GM23338 (cell line): Measurements from ENCODE around the gene FAXC. TPM values are rescaled to one million over a fixed set of nuclear protein-coding genes. Genes with fewer than 3 reads are reported as not detected.

Experiments
- ATAC-seq: fragments of 200-7000 bp; cut with Tn5 transposase; 3 replicates; pipeline ENCODE4 v1.9.1; 2020
- DNase-seq: peaks from one replicate; pipeline ENCODE4 v3.0.0-alpha.2; 2015; ENCODE audit warnings: low spot score
- H2AFZ ChIP-seq: fragments of 200-600 bp; sonication (generic); 2 replicates; pipeline ENCODE4 v1.8.0; 2016; ENCODE audit warnings: antibody characterized with exemption, mild to moderate bottlenecking, moderate library complexity
- H3F3A ChIP-seq: fragments of 200-600 bp; sonication (generic); replicated peaks from 2 replicates; pipeline ENCODE4 v1.8.0; 2017; ENCODE audit warnings: antibody characterized with exemption, mixed run types, low read depth
- H3K27ac ChIP-seq: fragments of 200-600 bp; sonication (generic); 2 replicates; pipeline ENCODE4 v1.6.1; 2016; ENCODE audit warnings: low read depth
- H3K27me3 ChIP-seq: fragments of 200-600 bp; sonication (generic); 2 replicates; pipeline ENCODE4 v1.8.0; 2016; ENCODE audit warnings: mild to moderate bottlenecking, mixed run types, moderate library complexity; ENCODE audit not compliant: insufficient read depth
- H3K36me3 ChIP-seq: fragments of 200-600 bp; sonication (generic); 2 replicates; pipeline ENCODE4 v1.8.0; 2016; ENCODE audit warnings: mild to moderate bottlenecking; ENCODE audit not compliant: insufficient read depth
- H3K4me1 ChIP-seq: fragments of 200-600 bp; sonication (generic); 2 replicates; pipeline ENCODE4 v1.8.0; 2016; ENCODE audit warnings: mild to moderate bottlenecking, moderate library complexity; ENCODE audit not compliant: insufficient read depth
- H3K4me2 ChIP-seq: fragments of 200-600 bp; sonication (generic); 2 replicates; pipeline ENCODE4 v1.7.1; 2017; ENCODE audit warnings: mixed run types
- H3K4me3 ChIP-seq: fragments of 200-600 bp; sonication (generic); 2 replicates; pipeline ENCODE4 v1.6.1; 2016; ENCODE audit warnings: mixed run types
- H3K79me2 ChIP-seq: fragments of 200-600 bp; sonication (generic); replicated peaks from 2 replicates; pipeline ENCODE4 v1.8.0; 2017; ENCODE audit warnings: mild to moderate bottlenecking; ENCODE audit not compliant: insufficient read depth
- H3K9me2 ChIP-seq: fragments of 200-600 bp; sonication (generic); 2 replicates; pipeline ENCODE4 v1.8.0; 2017; ENCODE audit not compliant: insufficient read depth
- H4K20me1 ChIP-seq: fragments of 200-600 bp; sonication (generic); replicated peaks from 2 replicates; pipeline ENCODE4 v1.8.0; 2017; ENCODE audit warnings: mild to moderate bottlenecking; ENCODE audit not compliant: insufficient read depth
- H3K27ac Mint-ChIP-seq: 2 replicates; pipeline ENCODE4 v1.8.0; 2020; ENCODE audit warnings: inconsistent platforms, mild to moderate bottlenecking, moderate library complexity, mixed read lengths
- H3K27me3 Mint-ChIP-seq: 3 replicates; pipeline ENCODE4 v1.8.0; 2022; ENCODE audit warnings: low read depth, mild to moderate bottlenecking, moderate library complexity, mixed read lengths, inconsistent platforms; ENCODE audit not compliant: insufficient read depth, poor library complexity
- H3K36me3 Mint-ChIP-seq: 3 replicates; pipeline ENCODE4 v1.8.0; 2021; ENCODE audit warnings: low read depth, mild to moderate bottlenecking, inconsistent platforms, moderate library complexity, mixed read lengths
- H3K4me1 Mint-ChIP-seq: 3 replicates; pipeline ENCODE4 v1.8.0; 2020; ENCODE audit warnings: mild to moderate bottlenecking, inconsistent platforms, mixed read lengths
- H3K4me3 Mint-ChIP-seq: 3 replicates; pipeline ENCODE4 v1.8.0; 2021; ENCODE audit warnings: moderate library complexity, mild to moderate bottlenecking, inconsistent platforms, mixed read lengths
- H3K9me3 Mint-ChIP-seq: 3 replicates; pipeline ENCODE4 v1.8.0; 2020; ENCODE audit warnings: moderate library complexity, mild to moderate bottlenecking, inconsistent platforms, mixed read lengths
- CREB1 ChIP-seq: fragments of 250-450 bp; sonication (Bioruptor Pico); IDR thresholded peaks from 2 replicates; pipeline ENCODE4 v1.5.0; 2020; ENCODE audit warnings: low read depth, mild to moderate bottlenecking, moderate library complexity
- CTCF ChIP-seq, 2 experiments: fragments of 200-600 bp in 1 of 2; sonication (generic) in 1 of 2; conservative IDR thresholded peaks; 2 replicates each; pipeline versions ENCODE4 v1.5.1 to v1.6.1; 2016 to 2017; ENCODE audit warnings: antibody characterized with exemption in 2 of 2, low read depth in 2 of 2, mild to moderate bottlenecking in 2 of 2, moderate library complexity in 1 of 2
- ETS1 ChIP-seq: IDR thresholded peaks from 2 replicates; pipeline ENCODE4 v1.6.1; 2016; ENCODE audit warnings: antibody characterized with exemption
- EZH2 ChIP-seq: fragments of 200-600 bp; sonication (generic); IDR thresholded peaks from one replicate; pipeline ENCODE4 v1.8.0; 2017; ENCODE audit warnings: antibody characterized with exemption, mild to moderate bottlenecking, low read depth; ENCODE audit not compliant: unreplicated experiment
- EZH2phosphoT487 ChIP-seq: fragments of 200-600 bp; sonication (generic); IDR thresholded peaks from one replicate; pipeline ENCODE4 v1.8.1; 2018; ENCODE audit warnings: antibody characterized with exemption; ENCODE audit not compliant: unreplicated experiment
- JUNB ChIP-seq: IDR thresholded peaks from one replicate; pipeline ENCODE4 v1.6.1; 2016; ENCODE audit warnings: antibody characterized with exemption; ENCODE audit not compliant: unreplicated experiment
- NANOG ChIP-seq: IDR thresholded peaks from 2 replicates; pipeline ENCODE4 v1.6.1; 2016; ENCODE audit warnings: antibody characterized with exemption, borderline replicate concordance
- POLR2AphosphoS5 ChIP-seq: IDR thresholded peaks from 2 replicates; pipeline ENCODE4 v1.6.1; 2016; ENCODE audit warnings: antibody characterized with exemption, low read depth
- REST ChIP-seq: IDR thresholded peaks from one replicate; pipeline ENCODE4 v1.6.1; 2018; ENCODE audit warnings: antibody characterized with exemption; ENCODE audit not compliant: unreplicated experiment
- STAT1 ChIP-seq: IDR thresholded peaks from one replicate; pipeline ENCODE4 v1.6.1; 2016; ENCODE audit warnings: antibody characterized with exemption; ENCODE audit not compliant: unreplicated experiment
- ZNF114 ChIP-seq: fragments of 250-450 bp; sonication (Bioruptor Pico); IDR thresholded peaks from 2 replicates; pipeline ENCODE4 v1.5.0; 2020; ENCODE audit warnings: mild to moderate bottlenecking, moderate library complexity
- ZNF331 ChIP-seq: fragments of 250-450 bp; sonication (Bioruptor Pico); IDR thresholded peaks from 2 replicates; pipeline ENCODE4 v1.5.0; 2020; ENCODE audit warnings: low read depth, mild to moderate bottlenecking, moderate library complexity
- polyA plus RNA-seq: library from polyadenylated mRNA; unstranded; fragments of >200 nt; fragmentation: Nextera tagmentation; extraction: Ambion mirVana; gene quantifications from 2 replicates; pipeline ENCODE4 v1.2.1, GENCODE V29; 2016
- total RNA-seq: library from RNA; depleted of rRNA; stranded (reverse); fragments of >200 nt; shearing (Covaris generic); gene quantifications from 2 replicates; pipeline ENCODE4 v1.2.3, GENCODE V29; 2014

The FAXC gene
- total and polyA plus RNA-seq, 2 experiments from 2014 or later = 10.5 to 15.2 TPM

- peaks cover 5% of the 10 kb centered on the region; the same call in 2 of the 3 replicates for H3K4me1 Mint-ChIP-seq
- Histone ChIP-seq H3F3A (no peaks in the 10 kb centered on the region), H3K79me2 (no peaks in the 10 kb centered on the region), H2AFZ (no peak overlapping the region), H3K27ac (no peak overlapping the region), H3K9me2 (no peaks in the 10 kb centered on the region), H3K36me3 (no peaks in the 10 kb centered on the region), H3K4me1 (no peaks in the 10 kb centered on the region), H3K4me3 (no peak overlapping the region), H3K4me2 (no peak overlapping the region), H3K27me3 (no peaks in the 10 kb centered on the region), H4K20me1 (no peaks in the 10 kb centered on the region)
- ATAC-seq (no peak), DNase-seq (no peak)
- no peaks in the 10 kb centered on the region for H3K9me3 Mint-ChIP-seq
- H3K27ac Mint-ChIP-seq = no peak overlapping the region; the same call in 1 of the 2 replicates
- H3K4me3 Mint-ChIP-seq = no peak overlapping the region
- no peaks in the 10 kb centered on the region for H3K27me3 Mint-ChIP-seq
- H3K36me3 Mint-ChIP-seq = peaks cover 4% of the 10 kb centered on the region; the same call in 1 of the 3 replicates
- no peak for TF ChIP-seq JUNB
- no peak for TF ChIP-seq EZH2
- no peak for TF ChIP-seq EZH2phosphoT487
- TF ChIP-seq ETS1 = no peak
- TF ChIP-seq POLR2AphosphoS5 = no peak
- no peak for TF ChIP-seq CTCF (conservative IDR thresholded peaks at IDR 0.05; ENCODE audit: low read depth in 2 of 2)
- TF ChIP-seq CREB1 (CRISPR knock-in tag) = no peak
- TF ChIP-seq REST = no peak
- no peak for TF ChIP-seq ZNF331 (CRISPR knock-in tag)
- TF ChIP-seq NANOG = no peak
- no peak for TF ChIP-seq ZNF114 (CRISPR knock-in tag)
- no peak for TF ChIP-seq STAT1
These were observed 63.6 kb downstream of the FAXC start for GRCh38 chr6:99285881-99286280.
